HEK293T (cell line): ENCODE data around the gene PRAC2.
"Not testable (repeated sequence)": the region's sequence is repeated elsewhere in the genome, so short reads cannot be mapped to it uniquely, and the experiment has no call there.

ENCODE experiments used
- CTCF ChIA-PET: fragments of 350-600 bp; formaldehyde crosslinking; extraction: SDS; loops from one replicate; lab custom pipeline; 2021; ENCODE audit warnings: antibody characterized with exemption, inconsistent platforms; lab: Yijun Ruan, JAX
- POLR2A ChIA-PET: fragments of 350-600 bp; formaldehyde crosslinking; extraction: SDS; loops from one replicate; lab custom pipeline; 2020; ENCODE audit warnings: antibody characterized with exemption, inconsistent platforms; lab: Yijun Ruan, JAX
- DNase-seq: peaks from one replicate; pipeline ENCODE4 v3.0.0; 2012; ENCODE audit warnings: mixed read lengths; ENCODE audit errors: extremely low spot score
- ARNT ChIP-seq: fragments of 450-650 bp; IDR thresholded peaks from 2 replicates; pipeline ENCODE4 v1.6.1; 2017; ENCODE audit warnings: mild to moderate bottlenecking
- BHLHE40 ChIP-seq: fragments of 450-650 bp; IDR thresholded peaks from 2 replicates; pipeline ENCODE4 v1.6.1; 2016; ENCODE audit warnings: mild to moderate bottlenecking, moderate library complexity, borderline replicate concordance
- CTBP1 ChIP-seq: fragments of 450-650 bp; IDR thresholded peaks from 2 replicates; pipeline ENCODE4 v1.6.1; 2016; ENCODE audit warnings: borderline replicate concordance
- ELF4 ChIP-seq: fragments of 450-650 bp; IDR thresholded peaks from 2 replicates; pipeline ENCODE4 v1.6.1; 2017; ENCODE audit warnings: antibody characterized with exemption
- FOXA1 ChIP-seq: fragments of 450-650 bp; IDR thresholded peaks from 2 replicates; pipeline ENCODE4 v1.6.1; 2016; ENCODE audit warnings: mild to moderate bottlenecking
- FOXK2 ChIP-seq: fragments of 450-650 bp; IDR thresholded peaks from 2 replicates; pipeline ENCODE4 v1.6.1; 2016; ENCODE audit warnings: mild to moderate bottlenecking
- FOXM1 ChIP-seq: fragments of 450-650 bp; IDR thresholded peaks from 2 replicates; pipeline ENCODE4 v1.6.1; 2017; ENCODE audit warnings: mild to moderate bottlenecking, borderline replicate concordance
- HDGF ChIP-seq: fragments of 450-650 bp; IDR thresholded peaks from 2 replicates; pipeline ENCODE4 v1.6.1; 2017; ENCODE audit warnings: antibody characterized with exemption, borderline replicate concordance
- L3MBTL2 ChIP-seq: fragments of 450-650 bp; conservative IDR thresholded peaks from 2 replicates; pipeline ENCODE4 v1.6.1; 2016; ENCODE audit warnings: mild to moderate bottlenecking
- LEF1 ChIP-seq: fragments of 450-650 bp; IDR thresholded peaks from 2 replicates; pipeline ENCODE4 v1.6.1; 2017; ENCODE audit warnings: mild to moderate bottlenecking, borderline replicate concordance
- NFRKB ChIP-seq: fragments of 450-650 bp; IDR thresholded peaks from 2 replicates; pipeline ENCODE4 v1.6.1; 2016; ENCODE audit warnings: mild to moderate bottlenecking, moderate library complexity
- SP1 ChIP-seq: fragments of 450-650 bp; IDR thresholded peaks from 2 replicates; pipeline ENCODE4 v1.6.1; 2017
- SUZ12 ChIP-seq: fragments of 450-650 bp; IDR thresholded peaks from 2 replicates; pipeline ENCODE4 v1.6.1; 2016; ENCODE audit warnings: mild to moderate bottlenecking
- TARDBP ChIP-seq: fragments of 450-650 bp; IDR thresholded peaks from 2 replicates; pipeline ENCODE4 v1.6.1; 2016
- ZNF384 ChIP-seq: fragments of 450-650 bp; IDR thresholded peaks from 2 replicates; pipeline ENCODE4 v1.6.1; 2016
- TF ChIP-seq, protein P1 (sequence below): fragments of 450-650 bp; IDR thresholded peaks from 2 replicates; pipeline ENCODE4 v1.6.1; 2016

Gene PRAC2

DNA sequence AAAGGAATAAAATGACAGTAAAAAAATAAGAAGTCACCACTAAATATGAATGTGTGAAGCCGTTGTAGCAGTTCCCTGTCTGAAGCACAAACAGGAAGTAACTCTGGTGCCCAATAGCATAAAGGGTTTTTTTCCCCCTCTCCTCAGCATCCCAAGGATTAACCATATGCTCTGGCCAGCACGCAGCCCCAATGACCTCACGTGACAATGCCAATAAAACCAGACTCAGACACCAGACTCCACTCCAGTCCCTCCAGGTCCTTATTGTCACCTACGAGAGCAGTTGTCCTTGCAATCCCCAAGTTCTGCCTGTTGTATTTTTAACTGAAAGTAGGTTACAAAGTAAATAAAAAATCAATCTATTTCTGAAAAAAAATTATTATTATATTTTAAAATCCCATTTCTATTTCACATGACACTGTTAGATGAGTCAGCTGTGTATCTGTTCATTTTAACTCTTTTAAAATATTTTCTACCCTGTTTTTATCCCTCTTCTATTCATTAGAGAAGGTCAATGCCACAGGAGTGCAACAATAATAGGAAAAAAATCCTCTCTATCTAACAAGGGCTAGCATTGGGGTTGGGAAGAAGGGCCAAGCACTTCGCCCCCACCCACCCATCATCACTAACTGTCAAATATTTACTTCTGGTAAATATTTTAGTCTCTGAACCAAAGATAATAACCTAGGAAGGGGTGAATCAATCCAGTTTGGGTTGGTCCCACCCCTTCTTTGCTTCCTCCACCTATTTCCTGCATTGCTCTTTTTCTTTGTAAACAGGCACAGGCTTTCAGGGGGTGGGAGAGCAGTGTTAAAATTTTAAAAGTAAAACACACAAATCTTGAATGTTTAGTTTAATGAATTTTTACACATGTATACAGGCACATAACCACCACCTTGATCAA is 7.2 kb upstream of the PRAC2 start:
- DNase-seq, result peak; percentile 49
- ChIA-PET POLR2A (interaction anchor here (4.9 kb wide), 1 partner anchor 13 kb away, joined by 58 read pairs; the partner anchor contains the start of gene HOXB13), CTCF (no interaction called here)
- TF ChIP-seq L3MBTL2 (peak; percentile 67), FOXM1 (no peak)

DNA sequence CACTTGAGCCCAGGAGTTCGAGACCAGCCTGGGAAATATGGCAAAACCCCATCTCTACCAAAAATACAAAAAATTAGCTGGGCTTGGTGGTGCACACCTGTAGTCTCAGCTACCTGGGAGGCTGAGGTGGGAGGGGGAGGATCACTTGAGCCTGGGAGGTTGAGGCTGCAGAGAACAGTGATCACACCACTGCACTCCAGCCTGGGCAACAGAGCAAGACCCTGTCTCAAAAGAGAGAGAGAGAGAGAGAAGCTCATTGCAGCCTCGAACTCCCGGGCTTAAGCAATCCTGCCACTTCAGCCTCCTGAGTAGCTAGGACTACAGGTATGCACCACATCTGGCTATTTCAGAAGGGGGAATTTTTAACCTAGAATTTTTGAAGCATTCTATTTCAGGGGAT is 6.4 kb upstream of the PRAC2 start:
- ChIA-PET POLR2A (interaction anchor here (4.9 kb wide), 1 partner anchor 12 kb away, joined by 58 read pairs; the partner anchor contains the start of gene HOXB13), CTCF (interaction anchor here (1.0 to 2.7 kb wide), 4 partner anchors 11 to 163 kb away, joined by 3 to 11 read pairs (median 3); no protein-coding TSS in a partner anchor)
- not testable (repeated sequence) for DNase-seq

DNA sequence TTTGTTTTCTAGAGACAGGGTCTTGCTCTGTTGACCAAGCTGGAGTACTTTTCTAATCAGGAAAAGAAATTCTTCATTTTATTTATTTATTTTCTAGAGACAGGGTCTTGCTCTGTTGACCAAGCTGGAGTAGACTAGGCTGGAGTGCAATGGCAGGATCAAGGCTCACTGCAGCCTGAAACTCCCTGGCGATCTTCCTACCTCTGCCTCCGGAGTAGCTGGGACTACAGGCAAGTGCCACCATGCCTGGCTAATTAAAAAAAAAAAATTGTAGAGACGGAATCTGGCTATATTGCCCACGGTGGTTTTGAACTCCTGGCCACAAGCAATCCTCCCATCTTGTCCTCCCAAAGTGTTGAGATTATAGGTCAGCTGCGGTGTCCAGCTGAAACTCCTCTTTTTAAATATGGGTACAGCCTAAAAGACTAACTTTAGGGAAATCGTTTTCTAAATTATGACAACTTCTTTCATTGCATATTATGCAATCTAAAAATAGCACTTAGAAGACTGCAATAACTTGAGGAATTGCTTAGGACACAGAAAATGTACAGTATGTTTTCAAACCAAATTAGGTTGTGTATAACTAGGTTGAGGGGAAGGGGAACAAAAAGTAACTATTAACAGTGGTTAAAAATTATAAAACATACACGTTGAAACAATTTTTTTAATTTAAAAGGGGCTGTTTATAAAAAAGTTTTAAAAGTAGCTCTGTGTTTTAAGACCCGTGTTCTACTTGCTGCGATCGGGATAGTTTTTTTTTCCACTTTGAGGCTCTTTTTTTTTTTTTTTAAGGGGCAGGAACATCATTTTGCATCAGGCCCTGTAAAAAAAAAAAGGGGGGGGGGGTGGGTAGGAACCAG is 5.4 kb upstream of the PRAC2 start:
- ChIA-PET POLR2A (interaction anchor here (0.6 to 4.9 kb wide), 8 partner anchors 8 to 175 kb away, joined by 3 to 58 read pairs (median 3); partner anchors contain the start of genes ATP5MC1 and HOXB13), CTCF (interaction anchor here (1.0 to 2.7 kb wide), 5 partner anchors 12 to 162 kb away, joined by 3 to 11 read pairs (median 3); no protein-coding TSS in a partner anchor)
- TF ChIP-seq SP1 (no peak), ZNF384 (no peak), SUZ12 (no peak), FOXM1 (no peak), NFRKB (no peak), HDGF (no peak)
- no peak for DNase-seq

DNA sequence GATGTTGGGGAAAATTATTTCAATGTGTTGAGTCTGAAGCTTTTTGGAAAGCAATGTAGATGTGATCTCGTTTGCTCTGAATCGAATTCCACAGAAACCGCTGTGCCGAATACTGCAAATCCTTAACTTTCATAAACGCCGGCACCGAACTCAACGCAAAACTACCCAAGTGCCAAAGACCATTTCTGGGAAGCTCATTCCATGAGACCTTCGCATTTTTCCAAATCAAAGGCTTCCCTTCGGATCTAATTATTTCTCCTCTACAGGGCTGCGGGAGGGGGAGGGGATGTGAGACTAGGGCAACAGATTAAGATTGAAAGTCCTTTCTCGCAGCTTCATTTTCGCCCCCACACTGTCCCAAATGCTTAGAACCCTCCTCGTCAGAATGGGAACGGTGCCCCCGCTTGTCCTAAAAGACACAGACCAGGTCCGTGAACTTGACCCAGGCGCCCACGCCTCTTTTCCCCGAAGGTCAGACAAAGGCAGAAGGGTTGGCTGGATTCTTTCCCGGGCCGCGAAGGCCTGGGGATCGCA is 4.7 kb upstream of the PRAC2 start:
- no peak for DNase-seq
- ChIA-PET POLR2A (interaction anchor here (0.6 to 4.9 kb wide), 12 partner anchors 8 to 210 kb away, joined by 3 to 58 read pairs (median 3); partner anchors contain the start of genes ATP5MC1 and HOXB13), CTCF (interaction anchor here (1.5 to 2.7 kb wide), 2 partner anchors 39 to 47 kb away, joined by 3 to 11 read pairs; no protein-coding TSS in a partner anchor)
- TF ChIP-seq NFRKB, result no peak
- no peak for TF ChIP-seq TARDBP
- no peak for TF ChIP-seq ELF4
- no peak for TF ChIP-seq FOXK2
- TF ChIP-seq L3MBTL2, result no peak
- no peak for TF ChIP-seq FOXM1
- TF ChIP-seq BHLHE40, result no peak
- TF ChIP-seq SP1, result no peak

DNA sequence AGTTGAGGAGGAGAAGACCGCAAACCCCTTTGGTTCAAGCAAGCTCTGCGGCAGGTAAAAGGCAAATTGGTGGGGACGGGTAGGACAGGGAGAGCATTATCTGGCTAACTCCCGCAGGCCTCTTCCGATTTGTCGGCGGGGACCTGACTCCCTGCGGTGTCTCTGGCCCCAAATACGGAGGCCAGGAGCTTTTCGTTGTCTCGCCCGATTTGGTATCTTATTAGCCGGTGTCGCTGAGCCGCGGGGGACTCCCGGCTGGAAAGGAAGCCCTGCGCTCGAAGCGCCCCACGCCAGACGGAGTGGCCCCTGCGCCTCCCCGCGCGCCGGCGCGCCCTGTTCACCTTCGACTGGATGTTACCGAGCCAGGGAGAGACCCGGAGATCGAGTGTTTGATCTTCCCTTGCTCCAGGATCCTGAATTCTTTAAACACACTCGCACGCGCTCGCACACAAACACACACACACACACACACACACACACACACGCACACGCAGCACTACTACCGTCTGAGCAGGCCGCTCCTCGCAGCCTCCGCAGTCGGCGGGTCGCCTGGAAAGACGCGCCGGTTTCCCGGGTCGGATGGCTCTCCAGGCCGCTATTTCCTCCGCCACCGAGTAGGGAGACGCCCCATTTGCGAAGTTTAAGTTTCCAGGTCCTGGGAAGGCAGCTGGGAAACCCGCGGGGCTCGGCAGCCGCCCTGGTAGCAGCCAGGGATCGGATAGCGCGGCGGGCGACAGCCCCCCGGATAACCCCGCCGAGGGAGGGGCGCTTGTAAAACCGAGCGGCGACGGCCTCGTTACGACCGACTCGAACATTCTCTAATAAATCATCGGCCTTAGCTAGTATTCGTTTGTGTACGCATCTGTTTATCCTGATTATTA is 4.0 kb upstream of the PRAC2 start:
- no peak; the same call in 1 of the 2 replicates for TF ChIP-seq L3MBTL2
- no peak for TF ChIP-seq ELF4
- TF ChIP-seq TARDBP, result no peak
- no peak for TF ChIP-seq SP1
- TF ChIP-seq BHLHE40, result no peak
- no peak for TF ChIP-seq FOXA1
- no peak for TF ChIP-seq LEF1
- no peak for TF ChIP-seq SUZ12
- TF ChIP-seq FOXM1, result no peak
- TF ChIP-seq ARNT, result no peak
- no peak for TF ChIP-seq FOXK2
- TF ChIP-seq HDGF, result no peak
- TF ChIP-seq, protein P1, sequence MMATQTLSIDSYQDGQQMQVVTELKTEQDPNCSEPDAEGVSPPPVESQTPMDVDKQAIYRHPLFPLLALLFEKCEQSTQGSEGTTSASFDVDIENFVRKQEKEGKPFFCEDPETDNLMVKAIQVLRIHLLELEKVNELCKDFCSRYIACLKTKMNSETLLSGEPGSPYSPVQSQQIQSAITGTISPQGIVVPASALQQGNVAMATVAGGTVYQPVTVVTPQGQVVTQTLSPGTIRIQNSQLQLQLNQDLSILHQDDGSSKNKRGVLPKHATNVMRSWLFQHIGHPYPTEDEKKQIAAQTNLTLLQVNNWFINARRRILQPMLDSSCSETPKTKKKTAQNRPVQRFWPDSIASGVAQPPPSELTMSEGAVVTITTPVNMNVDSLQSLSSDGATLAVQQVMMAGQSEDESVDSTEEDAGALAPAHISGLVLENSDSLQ, result no peak
- no peak for TF ChIP-seq NFRKB
- TF ChIP-seq CTBP1, result no peak
- TF ChIP-seq ZNF384, result no peak
- CTCF ChIA-PET, result interaction anchor here (0.8 to 2.7 kb wide), 5 partner anchors 9 to 166 kb away, joined by 3 to 11 read pairs (median 5); partner anchors contain the start of gene HOXB13
- POLR2A ChIA-PET, result interaction anchor here (0.6 to 4.9 kb wide), 15 partner anchors 8 to 778 kb away, joined by 3 to 58 read pairs (median 3); partner anchors contain the start of genes HOXB13 and PNPO
- DNase-seq, result no peak

DNA sequence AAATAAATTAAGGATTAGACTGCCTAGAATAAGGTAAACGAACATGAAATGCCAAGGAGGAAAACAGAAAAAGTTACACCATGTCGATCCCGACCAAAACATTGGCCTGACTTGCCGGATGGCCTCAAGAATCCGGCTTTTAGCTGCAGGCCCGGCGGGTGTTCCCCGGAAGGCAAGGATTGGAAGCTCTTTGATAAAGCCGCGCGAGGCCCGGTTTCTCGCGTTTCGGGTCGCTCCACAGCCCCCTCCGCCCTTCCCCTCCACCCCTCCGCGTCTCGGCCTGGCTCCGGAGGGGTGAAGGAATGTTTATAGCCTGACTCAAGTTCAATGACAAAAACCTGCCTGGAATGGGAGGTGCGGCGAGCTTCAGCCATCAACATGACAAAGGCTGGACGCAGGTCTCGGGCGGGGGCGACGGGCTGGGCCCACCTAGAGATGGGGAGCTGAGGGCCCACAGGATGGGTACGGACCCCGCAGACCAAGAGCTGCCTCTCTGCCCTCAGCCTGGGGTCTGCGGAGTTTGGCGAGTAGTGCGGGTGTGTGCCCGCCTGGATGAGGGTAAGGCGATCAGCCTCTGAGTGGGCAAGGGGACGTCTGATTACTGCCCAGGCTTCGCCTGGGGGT is 3.2 kb upstream of the PRAC2 start:
- CTCF ChIA-PET, result interaction anchor here (0.6 to 1.7 kb wide), 5 partner anchors 9 to 165 kb away, joined by 3 to 6 read pairs (median 4); partner anchors contain the start of gene HOXB13
- TF ChIP-seq CTBP1 (no peak), FOXK2 (no peak), FOXM1 (no peak), L3MBTL2 (no peak), NFRKB (no peak), FOXA1 (no peak)
- peak; percentile 40 for DNase-seq
- POLR2A ChIA-PET, result interaction anchor here (0.6 to 4.9 kb wide), 11 partner anchors 9 to 778 kb away, joined by 3 to 58 read pairs (median 3); partner anchors contain the start of genes HOXB13 and PNPO
